ENCODE measurements around the gene HS1BP3. TPM values are rescaled to one million over a fixed set of nuclear protein-coding genes. Genes with fewer than 3 reads are reported as not detected.

Gene HS1BP3
- total RNA-seq, 1 donor from 2014 or later: 12.3 TPM

GRCh38 chr2:20574423-20574911 lies 76.4 kb downstream of the HS1BP3 start:
- intact Hi-C loops (cut with micrococcal nuclease): no loop called here

DNA sequence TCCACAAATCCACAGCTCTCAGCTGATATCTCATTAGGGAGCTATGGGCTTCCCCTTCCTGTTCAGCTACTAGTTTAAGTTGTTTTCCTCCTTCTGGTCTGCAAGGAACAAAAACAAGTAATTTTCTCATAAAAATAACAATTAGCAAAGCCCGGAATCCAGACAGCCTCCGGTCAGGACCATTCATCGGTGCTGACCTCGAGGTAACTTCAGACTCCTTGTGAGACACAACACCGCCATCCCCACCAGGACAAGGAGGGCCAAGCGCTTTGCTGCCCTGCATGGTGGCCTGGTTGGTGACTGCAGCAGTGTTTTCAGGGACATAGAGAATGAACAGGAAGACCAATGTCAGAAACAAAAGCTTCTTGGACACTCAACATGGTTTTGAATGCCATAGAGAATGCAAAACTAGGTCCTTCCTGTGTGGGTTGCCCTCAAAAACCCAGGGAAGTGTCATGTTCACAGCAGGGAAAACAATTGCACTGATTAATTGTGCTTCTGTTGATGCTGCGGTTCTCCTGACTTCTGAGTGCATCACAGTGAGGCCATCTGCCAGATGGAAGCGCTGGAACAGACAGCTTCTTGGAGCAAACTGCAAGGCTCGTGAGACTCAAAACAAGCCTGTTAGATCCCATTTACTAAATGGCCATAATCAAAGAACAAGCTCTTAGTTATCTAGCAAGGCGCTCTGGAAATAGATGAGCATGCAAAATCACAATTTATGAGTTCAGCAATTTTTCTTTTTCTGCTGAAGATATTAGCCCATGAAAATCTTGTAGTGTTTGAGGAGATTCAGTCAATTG lies 77.1 kb downstream of the HS1BP3 start:
- intact Hi-C loops (cut with micrococcal nuclease): no loop called here

DNA sequence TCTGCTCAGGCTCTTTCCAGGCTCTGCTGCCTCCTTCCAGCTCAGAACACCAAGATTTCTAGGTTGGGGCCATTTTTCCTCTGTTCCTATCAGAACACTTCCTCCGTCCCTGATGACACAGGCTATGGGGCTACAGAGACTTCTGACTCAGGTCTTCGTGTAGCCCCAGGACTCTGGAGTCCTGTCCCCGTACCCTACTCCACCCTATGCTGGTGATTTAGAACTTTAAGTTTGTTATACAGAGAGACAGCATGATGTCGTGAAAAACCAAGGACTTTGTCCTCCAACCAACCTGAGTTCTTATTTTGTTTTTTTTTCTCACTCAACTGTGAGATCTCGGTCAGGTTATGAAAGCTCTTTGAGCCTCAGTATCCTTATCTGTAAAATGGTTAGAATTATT lies 78.7 kb downstream of the HS1BP3 start:
- intact Hi-C loops (cut with micrococcal nuclease): no loop called here

- intact Hi-C loops (cut with micrococcal nuclease): no loop called here
Measured at GRCh38 chr2:20571644-20572215, 79.2 kb downstream of the HS1BP3 start.

GRCh38 chr2:20571231-20571630 lies 79.7 kb downstream of the HS1BP3 start:
- intact Hi-C loops (cut with micrococcal nuclease): no loop called here

GRCh38 chr2:20570249-20570648 lies 80.6 kb downstream of the HS1BP3 start:
- intact Hi-C loops (cut with micrococcal nuclease): no loop called here

DNA sequence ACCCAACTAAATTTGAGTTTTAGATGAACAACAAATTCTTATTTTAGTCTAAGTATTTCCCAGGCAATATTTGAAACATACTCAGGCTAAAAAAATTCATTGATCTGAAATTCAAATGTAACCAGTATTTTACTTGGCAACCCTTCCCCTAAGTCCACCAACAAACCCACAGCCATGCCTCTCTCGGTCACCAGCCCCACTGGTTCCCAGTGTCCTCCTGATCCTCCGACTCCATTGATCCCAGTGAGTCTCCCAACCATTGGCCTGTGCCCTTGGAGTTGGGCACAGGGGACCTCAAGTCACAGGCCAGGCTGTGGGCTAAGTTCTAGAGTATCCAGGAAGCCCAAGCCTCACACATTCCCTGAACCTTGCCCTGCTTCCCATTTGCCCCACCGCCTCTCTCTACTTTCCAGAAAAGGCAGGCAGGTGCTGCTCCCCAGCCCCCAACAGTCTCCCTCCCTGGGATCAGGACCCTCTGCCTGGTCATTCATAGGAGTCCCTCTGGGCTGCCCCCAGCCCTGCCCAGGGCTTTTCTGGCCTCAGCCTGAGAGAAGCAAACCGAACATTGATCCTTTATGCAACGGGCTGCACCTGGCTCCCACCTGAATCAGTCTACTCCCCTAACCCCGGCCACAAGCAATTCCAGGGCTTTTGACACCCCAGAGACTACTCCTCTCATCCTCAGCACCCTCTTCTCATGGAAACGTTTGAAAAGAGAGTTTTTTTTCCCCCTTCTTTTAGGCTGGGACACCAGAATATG lies 81.3 kb downstream of the HS1BP3 start:
- intact Hi-C loops (cut with micrococcal nuclease): no loop called here

- intact Hi-C loops (cut with micrococcal nuclease): no loop called here
Measured at GRCh38 chr2:20568501-20569463, 82.1 kb downstream of the HS1BP3 start.

DNA sequence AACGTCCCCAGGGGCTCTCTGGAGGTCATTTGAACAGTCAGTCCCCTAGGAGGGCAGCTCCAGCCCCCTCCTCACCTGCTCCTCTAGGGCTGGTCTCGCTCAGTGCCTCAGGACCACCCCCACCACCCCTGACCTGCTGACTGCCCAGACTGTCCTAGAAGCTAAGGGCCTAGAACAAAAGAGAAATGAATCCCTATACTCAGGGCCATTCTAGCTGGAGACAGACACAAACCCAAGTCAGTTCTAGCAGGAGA lies 83.0 kb downstream of the HS1BP3 start:
- intact Hi-C loops (cut with micrococcal nuclease): no loop called here

Other genes starting within 250 kb of the HS1BP3 start
- 2.8 and 2.9 TPM in 2 replicates for gene RHOB, start 204.0 kb downstream of the HS1BP3 start, total RNA-seq
- gene GDF7, start 16.0 kb upstream of the HS1BP3 start, total RNA-seq: 0.02 TPM in 1 of 2 replicates, not detected in the other
- gene LDAH, start 172.0 kb upstream of the HS1BP3 start, total RNA-seq: 31.3 and 33.6 TPM in 2 replicates